Measurements from ENCODE around the gene NAA60.
A peak's percentile ranks its signal among the peaks of the same experiment; 100 is the strongest.

Gene NAA60

DNA sequence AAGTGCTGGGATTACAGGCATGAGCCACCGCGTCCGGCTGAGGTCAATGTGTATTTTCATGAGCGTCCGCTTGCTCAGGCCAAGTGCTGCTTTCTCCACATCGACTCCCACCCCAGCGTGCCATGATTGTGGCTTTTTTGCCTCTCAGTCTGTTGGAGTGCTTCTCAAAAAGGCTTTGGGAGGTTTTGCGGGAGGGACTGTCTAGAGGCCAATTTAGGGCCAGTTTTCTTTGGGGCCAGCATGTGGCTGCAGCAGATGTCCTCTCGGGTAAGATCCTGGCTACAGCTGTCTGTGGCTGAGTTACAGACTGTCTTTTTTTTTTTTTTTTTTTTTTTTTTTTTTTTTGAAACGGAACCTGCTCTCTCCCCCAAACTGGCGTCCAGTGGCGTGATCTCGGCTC lies 45.3 kb downstream of the NAA60 start:
- H3K9me3 ChIP-seq (ENCODE audit: control insufficient read depth, insufficient read depth, low read depth, low read length) = no peaks in the 10 kb centered on the region
- no peak overlapping the region for H3K4me3 ChIP-seq (ENCODE audit: low read depth, low read length)
- no peak for TF ChIP-seq ZNF664 (tag by site-specific recombination; IDR thresholded peaks at IDR 0.05)
- no peak for TF ChIP-seq ZEB2 (tag by site-specific recombination; IDR thresholded peaks at IDR 0.05)
- TF ChIP-seq GLI2 (tag by site-specific recombination; IDR thresholded peaks at IDR 0.05; ENCODE audit: borderline replicate concordance, low read depth) = no peak
- TF ChIP-seq KLF8 (tag by site-specific recombination; IDR thresholded peaks at IDR 0.05) = no peak
- no peak for TF ChIP-seq ZNF239 (tag by site-specific recombination; IDR thresholded peaks at IDR 0.05)
- no peak for TF ChIP-seq ZSCAN23 (tag by site-specific recombination; IDR thresholded peaks at IDR 0.05)
- no peak for TF ChIP-seq ZNF221 (tag by site-specific recombination; IDR thresholded peaks at IDR 0.05; ENCODE audit: borderline replicate concordance)
- TF ChIP-seq HOXA7 (CRISPR knock-in tag; IDR thresholded peaks at IDR 0.05; ENCODE audit: borderline replicate concordance) = no peak
- TF ChIP-seq, protein P1, sequence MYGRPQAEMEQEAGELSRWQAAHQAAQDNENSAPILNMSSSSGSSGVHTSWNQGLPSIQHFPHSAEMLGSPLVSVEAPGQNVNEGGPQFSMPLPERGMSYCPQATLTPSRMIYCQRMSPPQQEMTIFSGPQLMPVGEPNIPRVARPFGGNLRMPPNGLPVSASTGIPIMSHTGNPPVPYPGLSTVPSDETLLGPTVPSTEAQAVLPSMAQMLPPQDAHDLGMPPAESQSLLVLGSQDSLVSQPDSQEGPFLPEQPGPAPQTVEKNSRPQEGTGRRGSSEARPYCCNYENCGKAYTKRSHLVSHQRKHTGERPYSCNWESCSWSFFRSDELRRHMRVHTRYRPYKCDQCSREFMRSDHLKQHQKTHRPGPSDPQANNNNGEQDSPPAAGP (tag by site-specific recombination; IDR thresholded peaks at IDR 0.05) = no peak
- TF ChIP-seq, protein P2, sequence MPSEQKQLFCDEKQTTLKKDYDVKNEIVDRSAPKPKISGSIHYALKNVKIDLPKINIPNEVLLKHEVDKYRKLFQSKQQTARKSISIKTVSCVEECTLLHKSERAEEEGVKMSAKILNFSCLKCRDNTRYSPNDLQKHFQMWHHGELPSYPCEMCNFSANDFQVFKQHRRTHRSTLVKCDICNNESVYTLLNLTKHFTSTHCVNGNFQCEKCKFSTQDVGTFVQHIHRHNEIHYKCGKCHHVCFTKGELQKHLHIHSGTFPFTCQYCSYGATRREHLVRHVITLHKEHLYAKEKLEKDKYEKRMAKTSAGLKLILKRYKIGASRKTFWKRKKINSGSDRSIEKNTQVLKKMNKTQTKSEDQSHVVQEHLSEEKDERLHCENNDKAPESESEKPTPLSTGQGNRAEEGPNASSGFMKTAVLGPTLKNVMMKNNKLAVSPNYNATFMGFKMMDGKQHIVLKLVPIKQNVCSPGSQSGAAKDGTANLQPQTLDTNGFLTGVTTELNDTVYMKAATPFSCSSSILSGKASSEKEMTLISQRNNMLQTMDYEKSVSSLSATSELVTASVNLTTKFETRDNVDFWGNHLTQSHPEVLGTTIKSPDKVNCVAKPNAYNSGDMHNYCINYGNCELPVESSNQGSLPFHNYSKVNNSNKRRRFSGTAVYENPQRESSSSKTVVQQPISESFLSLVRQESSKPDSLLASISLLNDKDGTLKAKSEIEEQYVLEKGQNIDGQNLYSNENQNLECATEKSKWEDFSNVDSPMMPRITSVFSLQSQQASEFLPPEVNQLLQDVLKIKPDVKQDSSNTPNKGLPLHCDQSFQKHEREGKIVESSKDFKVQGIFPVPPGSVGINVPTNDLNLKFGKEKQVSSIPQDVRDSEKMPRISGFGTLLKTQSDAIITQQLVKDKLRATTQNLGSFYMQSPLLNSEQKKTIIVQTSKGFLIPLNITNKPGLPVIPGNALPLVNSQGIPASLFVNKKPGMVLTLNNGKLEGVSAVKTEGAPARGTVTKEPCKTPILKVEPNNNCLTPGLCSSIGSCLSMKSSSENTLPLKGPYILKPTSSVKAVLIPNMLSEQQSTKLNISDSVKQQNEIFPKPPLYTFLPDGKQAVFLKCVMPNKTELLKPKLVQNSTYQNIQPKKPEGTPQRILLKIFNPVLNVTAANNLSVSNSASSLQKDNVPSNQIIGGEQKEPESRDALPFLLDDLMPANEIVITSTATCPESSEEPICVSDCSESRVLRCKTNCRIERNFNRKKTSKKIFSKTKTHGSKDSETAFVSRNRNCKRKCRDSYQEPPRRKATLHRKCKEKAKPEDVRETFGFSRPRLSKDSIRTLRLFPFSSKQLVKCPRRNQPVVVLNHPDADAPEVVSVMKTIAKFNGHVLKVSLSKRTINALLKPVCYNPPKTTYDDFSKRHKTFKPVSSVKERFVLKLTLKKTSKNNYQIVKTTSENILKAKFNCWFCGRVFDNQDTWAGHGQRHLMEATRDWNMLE (tag by site-specific recombination; conservative IDR thresholded peaks at IDR 0.05; ENCODE audit: low read depth) = no peak
- TF ChIP-seq, protein P3, sequence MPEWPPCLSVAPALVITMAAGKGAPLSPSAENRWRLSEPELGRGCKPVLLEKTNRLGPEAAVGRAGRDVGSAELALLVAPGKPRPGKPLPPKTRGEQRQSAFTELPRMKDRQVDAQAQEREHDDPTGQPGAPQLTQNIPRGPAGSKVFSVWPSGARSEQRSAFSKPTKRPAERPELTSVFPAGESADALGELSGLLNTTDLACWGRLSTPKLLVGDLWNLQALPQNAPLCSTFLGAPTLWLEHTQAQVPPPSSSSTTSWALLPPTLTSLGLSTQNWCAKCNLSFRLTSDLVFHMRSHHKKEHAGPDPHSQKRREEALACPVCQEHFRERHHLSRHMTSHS (tag by site-specific recombination; IDR thresholded peaks at IDR 0.05) = no peak
- TF ChIP-seq KLF1 (tag by site-specific recombination; IDR thresholded peaks at IDR 0.05) = no peak
- peaks cover 0 to 42% of the 10 kb centered on the region in 2 experiments; a peak in 1 of 3 replicates for H3K36me3 ChIP-seq (ENCODE audit: control insufficient read depth in 2 of 2, insufficient read depth in 1 of 2, low read length in 2 of 2)
- CTCF ChIA-PET = no interaction called here
- H3K27ac ChIP-seq (ENCODE audit: extremely low read depth, low read depth, low read length) = no peak overlapping the region
- POLR2A ChIA-PET = interaction anchor here (0.5 to 0.6 kb wide), 3 partner anchors 203 to 301 kb away, joined by 4 to 7 read pairs (median 4); no protein-coding TSS in a partner anchor
- H3K4me1 ChIP-seq (ENCODE audit: control insufficient read depth, insufficient read depth, low read length) = no peaks in the 10 kb centered on the region

DNA sequence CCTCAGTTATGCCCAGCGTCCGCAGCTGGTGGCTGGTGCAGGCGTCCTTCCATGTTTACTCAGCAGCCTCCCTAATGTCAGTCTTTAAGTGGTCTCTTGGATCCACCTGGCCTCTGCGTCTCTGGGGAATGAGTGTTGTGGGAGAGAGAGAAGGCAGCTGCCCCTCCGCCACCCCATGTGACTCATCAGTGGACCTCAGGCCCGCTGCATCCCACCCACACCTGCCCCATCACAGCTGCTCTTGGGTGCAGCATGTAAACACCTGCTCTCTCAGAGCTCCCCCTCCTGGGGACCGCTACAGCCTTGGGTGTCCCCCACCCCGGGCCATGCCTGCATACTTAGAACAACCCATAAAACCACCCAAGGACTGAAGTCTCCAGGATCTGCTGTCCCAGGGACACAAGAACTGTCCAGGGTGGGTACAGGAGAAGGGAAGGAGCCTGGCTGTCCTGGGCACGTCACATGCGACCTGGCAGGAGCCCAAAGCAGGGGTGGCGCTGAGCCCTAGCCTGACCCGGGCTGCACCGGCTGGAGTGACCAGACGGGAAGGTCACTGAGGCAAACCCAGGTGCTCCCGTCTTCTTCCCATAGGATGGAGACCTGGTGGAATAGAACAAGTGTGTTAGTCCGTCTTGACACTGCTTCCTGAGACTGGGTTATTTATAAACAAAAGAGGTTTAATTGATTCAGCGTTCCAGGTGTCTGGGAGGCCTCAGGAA lies 47.6 kb downstream of the NAA60 start:
- Histone ChIP-seq H3K36me3 (ENCODE audit: control insufficient read depth in 2 of 2, insufficient read depth in 1 of 2, low read length in 2 of 2) (peaks cover 0 to 19% of the 10 kb centered on the region in 2 experiments; a peak in 1 of 3 replicates), H3K27ac (ENCODE audit: extremely low read depth, low read depth, low read length) (no peak overlapping the region), H3K4me1 (ENCODE audit: control insufficient read depth, insufficient read depth, low read length) (no peaks in the 10 kb centered on the region), H3K9me3 (ENCODE audit: control insufficient read depth, insufficient read depth, low read depth, low read length) (no peaks in the 10 kb centered on the region), H3K4me3 (ENCODE audit: low read depth, low read length) (no peak overlapping the region)
- ChIA-PET POLR2A (interaction anchor here (0.7 to 1.1 kb wide), 2 partner anchors 12 to 62 kb away, joined by 3 read pairs; no protein-coding TSS in a partner anchor), CTCF (interaction anchor here (1.1 kb wide), 1 partner anchor 13 kb away, joined by 3 read pairs; no protein-coding TSS in a partner anchor)
- TF ChIP-seq, protein P4, sequence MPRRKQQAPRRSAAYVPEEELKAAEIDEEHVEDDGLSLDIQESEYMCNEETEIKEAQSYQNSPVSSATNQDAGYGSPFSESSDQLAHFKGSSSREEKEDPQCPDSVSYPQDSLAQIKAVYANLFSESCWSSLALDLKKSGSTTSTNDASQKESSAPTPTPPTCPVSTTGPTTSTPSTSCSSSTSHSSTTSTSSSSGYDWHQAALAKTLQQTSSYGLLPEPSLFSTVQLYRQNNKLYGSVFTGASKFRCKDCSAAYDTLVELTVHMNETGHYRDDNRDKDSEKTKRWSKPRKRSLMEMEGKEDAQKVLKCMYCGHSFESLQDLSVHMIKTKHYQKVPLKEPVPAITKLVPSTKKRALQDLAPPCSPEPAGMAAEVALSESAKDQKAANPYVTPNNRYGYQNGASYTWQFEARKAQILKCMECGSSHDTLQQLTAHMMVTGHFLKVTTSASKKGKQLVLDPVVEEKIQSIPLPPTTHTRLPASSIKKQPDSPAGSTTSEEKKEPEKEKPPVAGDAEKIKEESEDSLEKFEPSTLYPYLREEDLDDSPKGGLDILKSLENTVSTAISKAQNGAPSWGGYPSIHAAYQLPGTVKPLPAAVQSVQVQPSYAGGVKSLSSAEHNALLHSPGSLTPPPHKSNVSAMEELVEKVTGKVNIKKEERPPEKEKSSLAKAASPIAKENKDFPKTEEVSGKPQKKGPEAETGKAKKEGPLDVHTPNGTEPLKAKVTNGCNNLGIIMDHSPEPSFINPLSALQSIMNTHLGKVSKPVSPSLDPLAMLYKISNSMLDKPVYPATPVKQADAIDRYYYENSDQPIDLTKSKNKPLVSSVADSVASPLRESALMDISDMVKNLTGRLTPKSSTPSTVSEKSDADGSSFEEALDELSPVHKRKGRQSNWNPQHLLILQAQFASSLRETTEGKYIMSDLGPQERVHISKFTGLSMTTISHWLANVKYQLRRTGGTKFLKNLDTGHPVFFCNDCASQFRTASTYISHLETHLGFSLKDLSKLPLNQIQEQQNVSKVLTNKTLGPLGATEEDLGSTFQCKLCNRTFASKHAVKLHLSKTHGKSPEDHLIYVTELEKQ (tag by site-specific recombination; IDR thresholded peaks at IDR 0.05; ENCODE audit: borderline replicate concordance) = no peak
- TF ChIP-seq SP3 (tag by site-specific recombination; IDR thresholded peaks at IDR 0.05) = no peak
- no peak for TF ChIP-seq ZNF146 (tag by site-specific recombination; IDR thresholded peaks at IDR 0.05)
- no peak for TF ChIP-seq FEZF1 (tag by site-specific recombination; IDR thresholded peaks at IDR 0.05)
- TF ChIP-seq ZFHX2 (tag by site-specific recombination; conservative IDR thresholded peaks at IDR 0.05) = peak; percentile 54
- no peak for TF ChIP-seq ZNF214 (tag by site-specific recombination; IDR thresholded peaks at IDR 0.05; ENCODE audit: borderline replicate concordance)
- TF ChIP-seq EGR2 (tag by site-specific recombination; IDR thresholded peaks at IDR 0.05; ENCODE audit: low read depth) = peak; percentile 53
- no peak for TF ChIP-seq ZBTB1 (tag by site-specific recombination; IDR thresholded peaks at IDR 0.05)
- TF ChIP-seq ZNF2 (tag by site-specific recombination; IDR thresholded peaks at IDR 0.05) = no peak
- TF ChIP-seq ZNF626 (tag by site-specific recombination; IDR thresholded peaks at IDR 0.05) = no peak
- TF ChIP-seq ZNF19 (tag by site-specific recombination; IDR thresholded peaks at IDR 0.05; ENCODE audit: low read depth) = no peak

Measured in HEK293 (cell line).